HG02938 (cell line): ENCODE results near the gene EID2.

Experiments used
- ATAC-seq: cut with Tn5 transposase; IDR thresholded peaks from one replicate; pipeline ENCODE4 v1.9.1; 2021; ENCODE audit warnings: mild to moderate bottlenecking, moderate library complexity; ENCODE audit not compliant: unreplicated experiment

The EID2 gene

DNA sequence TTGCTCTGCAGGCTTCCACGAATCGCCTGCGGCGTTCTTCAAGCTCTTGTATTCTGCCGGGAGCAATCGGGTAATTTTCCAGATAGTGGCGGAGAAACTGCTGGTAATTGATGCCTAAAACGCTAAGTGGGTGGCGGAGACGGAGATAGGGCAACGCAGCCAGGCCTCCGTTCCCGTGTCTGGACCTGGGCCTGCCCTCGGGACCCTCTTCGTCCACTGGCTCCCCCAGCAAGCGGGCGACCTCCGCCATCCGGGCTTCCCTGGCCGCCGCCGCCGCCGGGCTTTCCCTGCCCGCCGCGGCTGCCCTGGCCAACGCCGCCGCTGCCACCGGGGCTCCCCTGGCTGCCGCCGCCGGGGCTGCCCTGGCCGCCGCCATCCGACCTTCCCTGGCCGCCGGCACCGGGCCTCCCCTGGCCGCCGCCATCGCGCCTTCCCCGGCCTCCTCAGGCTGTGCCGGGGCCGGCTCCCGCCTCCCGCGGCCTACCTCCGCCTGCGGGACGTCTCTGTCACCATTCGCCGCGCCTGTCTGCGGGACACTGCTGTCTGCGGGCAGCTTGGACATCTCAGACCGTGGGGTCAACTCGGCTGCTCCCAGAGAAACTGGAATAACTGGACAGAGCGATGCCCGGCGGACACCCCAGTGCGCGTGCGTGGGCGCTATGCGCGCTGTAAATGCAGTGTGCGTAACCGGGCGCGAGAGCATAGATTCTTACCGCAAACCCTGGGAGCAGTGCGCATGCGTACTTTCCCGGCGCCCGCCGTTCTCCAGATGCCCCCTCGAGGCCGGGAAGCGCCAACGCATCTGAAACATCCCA lies at the start of gene EID2:
EID2 (minus strand) TSS at position 644 of the 815 bp plus-strand sequence; CDS start at position 562, 82 bp downstream.
- ATAC-seq, result peak; percentile 91

DNA sequence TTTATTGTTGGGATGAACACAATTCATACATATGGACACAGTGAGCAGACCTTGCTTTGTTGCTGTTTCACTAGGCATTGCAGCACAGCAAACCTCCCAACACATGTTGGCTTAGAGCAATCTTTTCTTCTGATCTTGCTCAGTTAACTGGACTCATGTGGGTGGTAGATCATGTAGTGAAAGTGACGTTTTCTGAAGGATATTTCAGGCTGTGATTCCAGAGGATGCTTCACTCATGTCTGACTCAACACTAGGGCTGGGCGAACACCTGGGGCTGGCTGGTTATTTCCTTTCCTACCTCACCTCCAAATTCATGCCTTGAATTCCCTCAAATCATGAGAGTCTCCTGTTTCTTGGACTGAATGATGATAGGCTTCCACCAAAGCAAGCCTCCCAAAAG lies 48.1 kb upstream of the EID2 start:
- ATAC-seq, result no peak

GRCh38 chr19:39587496-39587895 lies 47.5 kb upstream of the EID2 start:
- ATAC-seq, result no peak

DNA sequence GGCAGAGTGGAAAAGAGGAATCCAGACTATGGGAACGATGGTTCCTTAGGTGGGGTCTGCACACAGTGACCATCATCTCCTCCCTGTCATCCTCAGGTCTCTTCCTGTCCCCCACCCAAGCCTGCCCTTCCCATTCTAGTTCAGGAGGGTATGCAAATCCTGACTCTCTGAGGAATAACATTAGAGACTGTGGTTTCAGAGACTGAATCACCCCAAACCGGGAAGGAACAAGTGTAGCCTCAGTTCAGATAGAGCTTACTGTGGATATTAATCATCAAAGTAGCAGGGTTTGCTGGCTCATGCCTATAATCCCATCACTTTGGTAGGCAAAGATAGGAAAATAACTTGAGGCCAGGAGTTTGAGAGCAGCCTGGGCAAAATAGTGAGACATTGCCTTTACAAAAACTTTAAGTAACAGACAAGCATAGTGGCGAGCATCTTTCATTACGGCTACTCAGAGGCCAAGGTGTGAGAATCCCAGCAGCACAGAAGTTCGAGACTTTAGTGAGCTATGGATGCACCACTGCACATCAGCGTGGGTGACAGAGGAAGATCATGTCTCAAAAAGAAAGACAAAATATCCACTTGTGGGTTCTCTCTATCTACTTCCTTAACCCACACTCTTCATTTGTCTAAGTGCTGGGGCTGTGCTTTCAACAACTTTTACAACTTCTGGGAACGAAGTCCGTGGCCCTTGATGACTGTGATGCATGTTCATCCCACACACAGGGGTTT lies 43.1 kb upstream of the EID2 start:
- ATAC-seq, result no peak

DNA sequence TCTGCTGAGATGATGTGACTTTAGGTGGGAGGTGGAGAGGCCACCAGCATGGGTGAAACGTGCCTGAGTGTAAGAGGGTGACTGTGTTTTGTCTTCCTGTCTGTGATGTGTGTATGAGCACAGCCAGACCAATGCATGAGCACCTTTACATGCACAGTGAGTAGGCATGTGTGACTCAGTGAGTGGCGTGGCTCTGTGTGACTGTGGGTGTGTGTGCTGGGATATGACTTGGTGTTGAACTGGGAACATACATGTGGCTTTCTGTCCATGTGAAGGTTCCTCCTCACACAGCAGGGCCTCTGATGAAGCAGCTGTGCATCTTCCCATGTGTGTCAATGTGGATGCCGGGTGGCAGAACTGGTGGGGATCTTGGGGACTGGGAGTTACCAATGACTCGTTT lies 42.5 kb upstream of the EID2 start:
- ATAC-seq, result no peak

DNA sequence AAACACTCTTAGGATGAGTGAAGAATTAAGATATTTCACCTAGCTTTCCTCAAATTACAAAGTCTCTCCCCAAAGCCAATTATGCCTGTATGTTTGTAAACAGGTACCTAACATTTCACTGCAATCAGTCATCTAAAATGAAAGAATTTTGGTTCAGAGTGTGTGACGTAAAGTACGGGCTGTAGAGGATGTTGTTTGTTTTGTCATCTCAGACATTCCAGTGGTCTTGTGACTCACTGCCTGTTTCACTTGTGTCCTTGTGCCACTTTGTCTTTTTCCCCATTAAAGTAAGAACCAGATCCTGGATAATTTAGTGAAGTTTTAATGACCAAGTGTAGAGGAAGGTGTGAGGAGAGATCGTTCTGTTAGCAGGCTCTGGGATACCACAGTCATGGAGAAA lies 28.6 kb upstream of the EID2 start:
- no peak for ATAC-seq

DNA sequence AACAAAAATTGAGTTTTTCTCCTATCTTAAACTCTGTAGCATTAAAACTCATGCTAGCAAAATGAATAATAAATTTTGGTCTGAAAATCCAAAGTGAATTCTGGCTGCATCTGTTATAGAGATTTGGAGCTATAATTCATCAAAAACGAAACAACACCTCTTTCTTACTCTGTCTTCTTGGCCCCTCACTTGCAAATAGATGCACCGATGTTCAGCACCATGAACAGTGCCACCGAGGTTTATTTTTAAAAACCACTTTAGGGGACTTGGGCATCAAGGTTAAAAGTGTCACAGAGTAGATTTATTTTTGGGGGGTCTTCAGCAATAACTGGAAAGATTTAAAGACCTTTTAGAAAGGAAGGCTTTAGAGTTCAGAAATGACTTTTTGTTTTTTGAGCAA lies 26.1 kb upstream of the EID2 start:
- ATAC-seq, result no peak

DNA sequence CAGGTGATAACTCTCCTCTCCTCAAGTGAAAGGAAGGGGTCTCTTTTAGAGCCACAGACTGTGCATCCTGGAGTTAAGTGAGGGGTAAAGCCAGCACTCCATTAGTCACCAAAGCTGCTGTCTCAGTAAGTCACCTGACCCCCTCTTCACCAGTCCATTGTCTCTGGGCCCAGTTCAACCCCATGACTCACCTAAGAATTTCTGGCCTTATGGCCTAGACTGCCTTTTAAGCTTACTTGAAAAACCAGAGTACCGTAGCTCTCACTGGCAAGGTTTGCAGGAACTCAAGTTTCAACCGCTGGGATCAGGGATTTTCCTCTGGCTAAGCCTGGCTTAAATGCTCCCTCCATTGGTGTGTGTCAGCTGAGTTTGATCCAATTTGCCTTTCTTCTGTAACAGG lies 23.4 kb upstream of the EID2 start:
- no peak for ATAC-seq

DNA sequence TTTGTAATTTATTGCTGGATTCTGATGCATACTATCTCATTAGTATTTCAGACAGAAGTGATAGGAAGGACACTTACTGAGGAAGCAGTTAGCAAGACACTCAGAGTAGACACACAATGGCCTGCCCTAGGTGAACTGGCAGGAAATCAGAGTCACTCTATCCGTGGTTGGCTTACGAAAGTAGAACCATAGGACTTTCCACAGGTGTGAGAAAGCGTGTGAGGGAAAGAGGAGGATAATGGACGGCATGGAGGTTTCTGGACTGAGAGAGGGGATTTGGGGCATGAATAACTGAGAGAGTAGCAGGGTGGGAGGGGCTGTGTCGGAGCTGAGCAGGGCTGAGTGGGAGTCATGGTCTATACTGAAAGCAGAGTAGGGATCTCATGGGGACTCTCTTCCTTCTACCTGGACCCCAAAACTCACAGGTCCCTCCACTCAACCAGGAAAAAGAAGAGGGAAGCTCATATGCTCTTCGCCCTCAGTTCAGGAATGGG lies 18.7 kb upstream of the EID2 start:
- no peak for ATAC-seq

DNA sequence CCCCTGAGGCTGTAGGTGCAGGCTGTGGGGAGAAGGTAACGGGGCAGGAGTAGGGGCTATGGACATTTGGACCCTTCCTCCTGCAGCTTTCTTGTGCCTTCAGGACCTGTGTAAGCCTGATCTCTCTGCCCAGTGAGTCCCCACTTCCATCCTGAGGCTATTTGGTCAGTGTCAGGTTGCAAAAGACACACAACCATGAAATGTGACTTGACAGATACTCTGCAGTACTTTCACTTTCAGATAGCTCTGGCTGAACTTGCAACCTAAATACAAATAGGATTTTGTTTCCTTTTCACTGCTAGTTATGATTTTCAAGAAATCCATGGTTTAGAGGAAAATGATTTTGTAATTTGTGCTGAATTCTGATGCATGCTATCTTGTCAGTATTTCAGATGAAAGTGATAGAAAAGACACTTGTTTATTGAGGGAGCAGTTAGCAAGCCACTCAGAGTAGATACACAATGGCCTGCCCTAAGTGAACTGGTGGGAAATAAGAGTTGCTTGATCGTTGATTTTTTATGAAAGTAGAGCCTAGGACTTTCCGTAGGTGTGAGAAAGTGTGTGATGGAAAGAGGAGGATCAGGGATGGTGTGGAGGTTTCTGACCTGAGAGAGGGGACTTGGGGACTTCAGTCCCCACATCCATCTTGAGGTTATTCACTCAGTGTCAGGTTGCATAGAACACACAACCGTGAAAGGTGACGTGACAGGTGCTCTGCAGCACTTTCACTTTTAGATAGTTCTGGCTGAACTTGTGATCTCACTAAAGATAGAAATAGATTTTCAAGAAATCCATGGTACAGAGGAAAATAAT lies 18.1 kb upstream of the EID2 start:
- ATAC-seq, result no peak

- no peak for ATAC-seq
Measured at GRCh38 chr19:39555883-39556282, 15.9 kb upstream of the EID2 start.

- no peak for ATAC-seq
Measured at GRCh38 chr19:39554701-39555311, 14.8 kb upstream of the EID2 start.

DNA sequence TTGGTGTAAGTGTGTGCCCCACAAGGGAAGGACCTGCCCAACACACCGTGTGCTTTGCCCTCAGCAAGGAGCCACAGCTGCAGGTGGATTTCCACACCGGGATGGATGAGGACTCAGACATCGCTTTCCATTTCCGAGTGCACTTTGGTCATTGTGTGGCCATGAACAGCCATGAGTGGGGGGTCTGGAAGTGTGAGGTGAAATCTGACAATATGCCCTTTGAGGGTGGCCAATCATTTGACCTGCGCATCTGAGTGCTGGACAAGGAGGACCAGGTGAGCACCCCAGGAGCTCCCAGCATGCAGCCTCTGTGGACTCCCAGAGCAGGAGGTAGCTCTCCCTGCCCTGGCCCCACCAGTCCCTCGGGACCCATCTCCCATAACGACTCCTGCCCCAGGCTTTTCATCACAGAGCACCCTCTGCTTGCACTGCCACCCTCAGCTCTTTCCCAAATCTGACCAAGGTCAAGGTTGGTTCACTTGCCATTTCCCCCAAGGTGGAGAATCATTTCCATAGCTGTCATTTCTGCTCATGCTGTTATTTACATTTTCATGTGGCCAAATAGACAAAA lies 13.2 kb upstream of the EID2 start:
- ATAC-seq, result no peak

GRCh38 chr19:39550197-39550596 lies 10.2 kb upstream of the EID2 start:
- ATAC-seq, result no peak

GRCh38 chr19:39546599-39546998 lies 6.6 kb upstream of the EID2 start:
- ATAC-seq, result no peak

DNA sequence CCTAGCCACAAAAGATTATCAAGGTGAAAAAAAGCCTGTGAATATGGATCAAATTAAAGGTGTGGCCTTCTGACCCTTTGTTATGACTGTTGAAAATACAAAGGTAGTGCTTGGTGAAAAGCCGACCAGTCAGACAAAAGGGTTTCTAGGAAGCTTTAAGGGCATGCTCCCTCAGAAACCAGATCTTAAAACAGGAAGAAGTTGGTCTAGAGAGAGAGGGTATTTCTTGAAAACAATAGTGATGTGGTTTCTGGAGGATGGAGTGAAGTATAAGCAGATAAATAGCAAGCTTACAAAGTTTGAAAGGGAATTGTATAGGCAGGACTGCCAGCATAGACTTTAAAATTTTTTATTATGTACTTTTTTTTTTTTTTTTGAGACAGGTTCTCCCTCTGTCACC lies 5.0 kb upstream of the EID2 start:
- ATAC-seq, result no peak

DNA sequence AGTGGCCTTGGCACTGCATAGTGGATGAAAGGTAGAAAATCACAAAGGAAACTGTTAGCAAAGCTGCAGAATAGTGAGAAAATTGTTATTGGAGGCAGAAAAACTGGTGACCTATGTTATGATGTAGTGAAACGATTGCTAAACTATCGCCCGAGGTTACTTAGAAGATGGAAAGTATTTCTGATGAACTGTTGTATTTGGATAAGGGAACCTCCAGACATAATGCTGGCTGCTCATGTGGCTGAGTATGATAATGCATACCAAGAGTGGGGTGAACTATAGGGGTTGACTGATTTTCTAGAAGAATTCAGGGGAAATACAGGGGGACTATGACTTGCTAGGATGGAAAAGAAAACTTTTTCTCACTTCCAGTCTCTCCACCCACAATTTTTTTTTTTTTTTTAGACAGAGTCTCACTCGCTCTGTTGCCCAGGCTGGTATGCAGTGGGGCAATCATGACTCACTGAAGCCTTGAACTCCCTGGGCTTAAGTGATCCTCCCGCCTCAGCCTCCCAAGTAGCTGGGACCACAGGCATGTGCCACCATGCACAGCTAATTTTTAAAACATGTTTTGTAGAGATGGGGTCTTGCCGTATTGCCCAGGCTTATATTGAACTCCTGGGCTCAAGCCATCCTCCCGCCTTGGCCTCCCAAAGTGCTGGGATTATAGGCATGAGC lies 4.4 kb upstream of the EID2 start:
- ATAC-seq, result no peak

DNA sequence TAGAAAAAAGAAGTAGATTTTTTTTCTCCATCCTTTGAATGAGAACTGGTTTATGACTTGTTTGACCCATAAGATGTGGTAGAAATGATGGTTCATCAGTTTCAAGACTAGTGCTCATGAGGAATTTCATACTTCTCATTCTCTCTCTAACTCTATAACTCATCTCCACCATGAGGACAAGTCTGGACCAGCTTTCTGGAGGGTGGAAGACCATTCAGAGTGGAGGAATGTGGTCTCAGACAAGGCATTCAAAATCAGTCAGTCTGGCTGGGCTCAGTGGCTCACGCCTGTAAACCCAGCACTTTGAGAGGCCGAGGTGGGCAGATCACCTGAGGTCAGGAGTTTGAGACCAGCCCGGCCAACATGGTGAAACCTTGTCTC lies 3.5 kb upstream of the EID2 start:
- ATAC-seq, result no peak

- ATAC-seq, result no peak
Measured at GRCh38 chr19:39542206-39542605, 2.2 kb upstream of the EID2 start.

DNA sequence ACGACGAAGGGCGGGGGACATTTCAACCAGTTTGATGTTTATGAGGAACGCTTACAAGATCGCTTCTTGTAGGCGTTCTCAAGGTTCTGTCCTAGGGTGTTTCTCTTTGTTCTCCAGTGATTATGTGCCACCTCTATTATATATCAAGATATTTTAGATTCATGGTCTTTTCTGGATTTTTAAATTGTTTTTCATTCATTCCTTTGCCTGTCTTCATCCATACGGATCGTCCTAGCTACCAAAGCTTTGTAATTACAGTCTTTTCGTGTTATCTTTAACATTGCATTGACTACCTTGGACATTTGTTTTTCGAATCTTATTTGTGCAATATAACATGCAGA lies 342 bp upstream of the EID2 start:
- ATAC-seq, result no peak
